ENCODE data around the gene ATRN.
"Not testable (repeated sequence)": the region's sequence is repeated elsewhere in the genome, so short reads cannot be mapped to it uniquely, and the experiment has no call there.

The ATRN gene

GRCh38 chr20:3470208-3470626 lies 601 bp upstream of the ATRN start:
- no peak for DNase-seq (ENCODE audit: low spot score)

- DNase-seq (ENCODE audit: low spot score): peak; percentile 42
Observed at GRCh38 chr20:3471397-3472021, 691 bp downstream of the ATRN start.

GRCh38 chr20:3472105-3472504 lies 1.3 kb downstream of the ATRN start:
- peak; percentile 61 for DNase-seq (ENCODE audit: low spot score)

GRCh38 chr20:3473324-3473723 lies 2.5 kb downstream of the ATRN start:
- DNase-seq (ENCODE audit: low spot score): no peak

- DNase-seq (ENCODE audit: low spot score): no peak
Observed at GRCh38 chr20:3473944-3474343, 3.1 kb downstream of the ATRN start.

GRCh38 chr20:3477003-3477860 lies 6.4 kb downstream of the ATRN start:
- DNase-seq (ENCODE audit: low spot score): not testable (repeated sequence)

GRCh38 chr20:3477861-3478544 lies 7.2 kb downstream of the ATRN start:
- DNase-seq (ENCODE audit: low spot score): no peak

GRCh38 chr20:3479025-3479424 lies 8.2 kb downstream of the ATRN start:
- no peak for DNase-seq (ENCODE audit: low spot score)

GRCh38 chr20:3479759-3480615 lies 9.2 kb downstream of the ATRN start:
- DNase-seq (ENCODE audit: low spot score): no peak

- DNase-seq (ENCODE audit: low spot score): no peak
Observed at GRCh38 chr20:3483309-3483708, 12.5 kb downstream of the ATRN start.

- DNase-seq (ENCODE audit: low spot score): no peak
Observed at GRCh38 chr20:3483784-3484183, 13.0 kb downstream of the ATRN start.

- DNase-seq (ENCODE audit: low spot score): no peak
Observed at GRCh38 chr20:3485913-3486312, 15.1 kb downstream of the ATRN start.

GRCh38 chr20:3486850-3487249 lies 16.0 kb downstream of the ATRN start:
- no peak for DNase-seq (ENCODE audit: low spot score)

- no peak for DNase-seq (ENCODE audit: low spot score)
Observed at GRCh38 chr20:3492669-3493068, 21.9 kb downstream of the ATRN start.

- no peak for DNase-seq (ENCODE audit: low spot score)
Observed at GRCh38 chr20:3494218-3494617, 23.4 kb downstream of the ATRN start.

- DNase-seq (ENCODE audit: low spot score): no peak
Observed at GRCh38 chr20:3502878-3503277, 32.1 kb downstream of the ATRN start.

GRCh38 chr20:3505148-3505547 lies 34.3 kb downstream of the ATRN start:
- no peak for DNase-seq (ENCODE audit: low spot score)

GRCh38 chr20:3509064-3509463 lies 38.2 kb downstream of the ATRN start:
- DNase-seq (ENCODE audit: low spot score): no peak

- peak; percentile 14 for DNase-seq (ENCODE audit: low spot score)
Observed at GRCh38 chr20:3510110-3510509, 39.3 kb downstream of the ATRN start.

- not testable (repeated sequence) for DNase-seq (ENCODE audit: low spot score)
Observed at GRCh38 chr20:3512239-3512638, 41.4 kb downstream of the ATRN start.

- DNase-seq (ENCODE audit: low spot score): no peak
Observed at GRCh38 chr20:3514012-3514642, 43.3 kb downstream of the ATRN start.

All from HuH-7.5 (cell line).